ENCODE results near the gene MIEN1. TPM values are rescaled to one million over a fixed set of nuclear protein-coding genes. Genes with fewer than 3 reads are reported as not detected.

The MIEN1 gene
- total and polyA plus RNA-seq, 2 of the 13 experiments (the other 11 are each of a cell fraction or from before 2014, with no cell fraction given) = 40.6 to 56.6 TPM

DNA sequence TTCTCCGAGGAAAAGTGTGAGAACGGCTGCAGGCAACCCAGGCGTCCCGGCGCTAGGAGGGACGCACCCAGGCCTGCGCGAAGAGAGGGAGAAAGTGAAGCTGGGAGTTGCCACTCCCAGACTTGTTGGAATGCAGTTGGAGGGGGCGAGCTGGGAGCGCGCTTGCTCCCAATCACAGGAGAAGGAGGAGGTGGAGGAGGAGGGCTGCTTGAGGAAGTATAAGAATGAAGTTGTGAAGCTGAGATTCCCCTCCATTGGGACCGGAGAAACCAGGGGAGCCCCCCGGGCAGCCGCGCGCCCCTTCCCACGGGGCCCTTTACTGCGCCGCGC lies 30.5 kb downstream of the MIEN1 start, which contains the start of gene ERBB2 (continued):
- TF ChIP-seq ZNF292 (CRISPR knock-in tag; IDR thresholded peaks at IDR 0.05; ENCODE audit: borderline replicate concordance, low read depth) = 0 out of 2 replicates have a peak, but pooled peaks have one; percentile 16
- TF ChIP-seq ZSCAN9 (CRISPR knock-in tag; IDR thresholded peaks at IDR 0.05; ENCODE audit: borderline replicate concordance) = peak; percentile 60
- TF ChIP-seq MAFF (IDR thresholded peaks at IDR 0.05; ENCODE audit: low read depth, low read length) = no peak
- no peak for TF ChIP-seq ZNF12 (CRISPR knock-in tag; IDR thresholded peaks at IDR 0.05)
- no peak for TF ChIP-seq ERF (CRISPR knock-in tag; IDR thresholded peaks at IDR 0.05)
- peak; percentile 58; the same call in 1 of the 2 replicates for TF ChIP-seq HMG20B (CRISPR knock-in tag; conservative IDR thresholded peaks at IDR 0.05)
- TF ChIP-seq ZFP82 (CRISPR knock-in tag; IDR thresholded peaks at IDR 0.05; ENCODE audit: borderline replicate concordance) = no peak
- no peak for TF ChIP-seq SOX13 (IDR thresholded peaks at IDR 0.05)
- TF ChIP-seq SOX13 (CRISPR knock-in tag; conservative IDR thresholded peaks at IDR 0.05 in 1 of 2, IDR thresholded peaks at IDR 0.05 in 1 of 2) = peak in 1 of 2 experiments; percentile 44; a peak in 2 of 4 replicates
- TF ChIP-seq KMT2B (CRISPR knock-in tag; IDR thresholded peaks at IDR 0.05) = peak; percentile 75
- no peak for TF ChIP-seq U2AF1 (optimal IDR thresholded peaks at IDR 0.05; ENCODE audit: low read depth, low read length)
- TF ChIP-seq NR0B2 (CRISPR knock-in tag; IDR thresholded peaks at IDR 0.05) = 0 out of 2 replicates have a peak, but pooled peaks have one; percentile 0
- 0 out of 2 replicates have a peak, but pooled peaks have one; percentile 59 for TF ChIP-seq CSRNP1 (CRISPR knock-in tag; IDR thresholded peaks at IDR 0.05)
- peak; percentile 81; the same call in 1 of the 2 replicates for TF ChIP-seq KDM4B (CRISPR knock-in tag; IDR thresholded peaks at IDR 0.05)
- no peak for TF ChIP-seq CHD4 (IDR thresholded peaks at IDR 0.05; ENCODE audit: borderline replicate concordance, low read length)
- no peak for TF ChIP-seq MAFK (conservative IDR thresholded peaks at IDR 0.05 in 1 of 2, IDR thresholded peaks at IDR 0.05 in 1 of 2; ENCODE audit: low read length in 2 of 2)
- TF ChIP-seq LBX2 (CRISPR knock-in tag; IDR thresholded peaks at IDR 0.05; ENCODE audit: borderline replicate concordance) = no peak
- peak; percentile 47; the same call in 1 of the 2 replicates for TF ChIP-seq TFDP2 (CRISPR knock-in tag; IDR thresholded peaks at IDR 0.05)
- 0 out of 2 replicates have a peak, but pooled peaks have one; percentile 18 for TF ChIP-seq ZNF343 (CRISPR knock-in tag; IDR thresholded peaks at IDR 0.05)
- TF ChIP-seq ZNF589 (CRISPR knock-in tag; conservative IDR thresholded peaks at IDR 0.05) = 0 out of 2 replicates have a peak, but pooled peaks have one; percentile 44
- peak; percentile 50; the same call in 1 of the 2 replicates for TF ChIP-seq ZNF687 (CRISPR knock-in tag; IDR thresholded peaks at IDR 0.05)
- no peak for TF ChIP-seq ZNF570 (CRISPR knock-in tag; IDR thresholded peaks at IDR 0.05; ENCODE audit: borderline replicate concordance)
- 0 out of 2 replicates have a peak, but pooled peaks have one; percentile 39 for TF ChIP-seq ELF4 (CRISPR knock-in tag; IDR thresholded peaks at IDR 0.05; ENCODE audit: borderline replicate concordance)

Measured in HepG2 (cell line).